Right atrium auricular region (tissue), 2 donors: ENCODE results near the gene STIM1. TPM values are rescaled to one million over a fixed set of nuclear protein-coding genes. Genes with fewer than 3 reads are reported as not detected.

ENCODE experiments used
- DNase-seq: peaks from one replicate; pipeline ENCODE4 v3.0.0-alpha.2; 2019; ENCODE audit warnings: low spot score
- H3K27ac ChIP-seq, 2 donors: fragments of 200-600 bp; sonication (generic); 1 replicate in 1 of 2; 2 replicates in 1 of 2; pipeline ENCODE4 v1.5.1; 2016 to 2019
- H3K27me3 ChIP-seq, 2 donors: fragments of 200-600 bp; sonication (generic); one replicate each; pipeline versions ENCODE4 v1.5.1 to v1.6.0; 2017 to 2019
- H3K36me3 ChIP-seq: fragments of 200-600 bp; sonication (generic); one replicate; pipeline ENCODE4 v1.5.1; 2016
- H3K4me1 ChIP-seq, 2 donors: fragments of 200-600 bp; sonication (generic); one replicate each; pipeline versions ENCODE4 v1.5.1 to v1.6.0; 2017 to 2019
- H3K4me3 ChIP-seq, 2 donors: fragments of 200-600 bp; sonication (generic); 1 replicate in 1 of 2; 2 replicates in 1 of 2; pipeline ENCODE4 v1.5.1; 2017 to 2019; ENCODE audit warnings: mild to moderate bottlenecking in 1 of 2, moderate library complexity in 1 of 2
- H3K9me3 ChIP-seq, 2 donors: fragments of 200-600 bp; sonication (generic); one replicate each; pipeline ENCODE4 v1.5.1; 2019
- CTCF ChIP-seq, 2 donors: fragments of 200-600 bp; sonication (generic); IDR thresholded peaks; one replicate each; pipeline ENCODE4 v1.5.1; 2019; ENCODE audit warnings: antibody characterized with exemption in 2 of 2
- total RNA-seq, 2 donors: library from RNA; depleted of rRNA; stranded (reverse); fragments of >200 nt; gene quantifications; one replicate each; pipeline ENCODE4 v1.1.0, GENCODE V29; 2016

The STIM1 gene
- total RNA-seq, 2 donors from 2014 or later, result 15.4 to 16.6 TPM

DNA sequence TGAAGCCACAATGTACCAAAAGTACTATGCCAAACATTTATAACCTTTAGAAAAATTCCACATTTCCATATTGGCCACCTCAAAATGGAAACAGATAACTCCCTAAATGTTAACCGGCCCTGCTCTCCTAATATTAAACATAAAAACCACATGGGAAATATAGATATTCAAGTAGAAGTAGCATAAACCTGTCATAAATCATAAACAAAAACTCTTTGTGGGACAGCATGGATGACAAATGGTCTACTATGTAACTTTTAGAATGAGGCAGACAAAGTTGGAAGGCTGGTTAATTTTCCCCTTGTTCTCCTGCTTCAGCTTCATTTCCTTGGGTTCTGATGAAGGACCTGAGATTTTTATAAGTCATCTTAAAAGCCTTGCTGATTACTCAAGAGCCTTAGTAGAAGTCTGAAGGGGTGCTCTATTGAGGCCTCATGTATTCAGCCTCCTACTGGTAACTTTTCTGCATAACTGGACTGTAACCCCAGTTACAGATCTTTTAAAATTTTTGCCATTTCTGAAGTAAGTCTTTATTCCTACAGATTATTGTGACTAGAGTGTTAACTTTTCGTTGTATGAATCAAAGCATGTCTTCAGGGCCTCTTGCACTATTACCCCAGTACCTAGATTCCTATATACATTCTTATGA is 116.4 kb downstream of the STIM1 start:
- DNase-seq, result no peak
- Histone ChIP-seq H3K9me3 (no peaks in the 10 kb centered on the region), H3K4me3 (no peak overlapping the region), H3K27ac (no peak overlapping the region), H3K36me3 (peaks cover 7% of the 10 kb centered on the region), H3K4me1 (no peaks in the 10 kb centered on the region), H3K27me3 (no peaks in the 10 kb centered on the region)
- no peak for TF ChIP-seq CTCF (IDR thresholded peaks at IDR 0.05)

DNA sequence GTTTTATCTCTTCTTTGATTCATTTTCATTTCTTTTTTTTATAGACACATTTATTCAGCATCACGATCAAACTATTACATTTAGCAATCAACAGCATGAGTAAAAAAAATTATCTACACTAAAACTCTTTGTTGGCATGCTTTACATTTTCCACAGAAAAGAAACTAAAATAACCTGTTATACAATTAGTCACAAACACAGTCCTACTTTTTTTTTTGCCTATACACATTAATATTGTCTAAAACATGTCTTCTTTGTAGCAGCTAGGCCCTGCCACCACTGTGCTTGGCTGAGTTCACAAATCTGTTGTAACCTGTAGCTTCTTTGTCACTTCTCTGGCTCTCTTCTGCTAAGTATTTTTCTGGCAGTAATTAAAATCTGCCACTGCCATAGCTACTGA is 117.0 kb downstream of the STIM1 start:
- no peak for DNase-seq
- H3K4me3 ChIP-seq, result no peak overlapping the region
- no peaks in the 10 kb centered on the region for H3K9me3 ChIP-seq
- H3K36me3 ChIP-seq, result peaks cover 7% of the 10 kb centered on the region
- TF ChIP-seq CTCF (IDR thresholded peaks at IDR 0.05), result no peak
- no peak overlapping the region for H3K27ac ChIP-seq
- H3K4me1 ChIP-seq, result no peaks in the 10 kb centered on the region
- no peaks in the 10 kb centered on the region for H3K27me3 ChIP-seq

DNA sequence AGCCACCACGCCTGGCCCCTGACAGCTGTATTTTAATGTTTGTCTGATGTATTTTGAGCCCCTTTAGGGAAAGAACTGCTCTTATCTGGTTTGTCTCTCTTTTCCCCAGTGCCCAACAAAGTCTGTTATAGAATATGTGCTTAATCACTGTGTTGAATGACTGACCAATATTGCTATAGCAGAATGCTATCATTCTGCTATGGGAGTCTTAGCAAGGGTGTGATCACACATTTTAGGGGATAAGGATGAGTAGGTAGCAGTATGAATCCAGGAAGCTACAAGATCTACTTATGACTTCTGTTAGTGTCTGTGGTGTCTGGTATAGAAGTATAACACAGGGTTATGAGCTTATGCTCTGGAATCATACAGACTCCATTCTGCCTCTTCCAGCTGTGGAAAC is 121.6 kb downstream of the STIM1 start:
- no peak for TF ChIP-seq CTCF (IDR thresholded peaks at IDR 0.05)
- Histone ChIP-seq H3K27me3 (no peaks in the 10 kb centered on the region), H3K4me3 (no peak overlapping the region), H3K27ac (no peak overlapping the region), H3K36me3 (no peaks in the 10 kb centered on the region), H3K9me3 (no peaks in the 10 kb centered on the region), H3K4me1 (no peaks in the 10 kb centered on the region)
- no peak for DNase-seq

- Histone ChIP-seq H3K36me3 (no peaks in the 10 kb centered on the region), H3K27me3 (no peaks in the 10 kb centered on the region), H3K9me3 (no peaks in the 10 kb centered on the region), H3K27ac (no peak overlapping the region), H3K4me1 (peaks cover 0 to 7% of the 10 kb centered on the region in 2 donors), H3K4me3 (no peak overlapping the region)
- DNase-seq, result no peak
- TF ChIP-seq CTCF (IDR thresholded peaks at IDR 0.05), result no peak
These were observed 125.7 kb downstream of the STIM1 start for GRCh38 chr11:3981084-3981633.

DNA sequence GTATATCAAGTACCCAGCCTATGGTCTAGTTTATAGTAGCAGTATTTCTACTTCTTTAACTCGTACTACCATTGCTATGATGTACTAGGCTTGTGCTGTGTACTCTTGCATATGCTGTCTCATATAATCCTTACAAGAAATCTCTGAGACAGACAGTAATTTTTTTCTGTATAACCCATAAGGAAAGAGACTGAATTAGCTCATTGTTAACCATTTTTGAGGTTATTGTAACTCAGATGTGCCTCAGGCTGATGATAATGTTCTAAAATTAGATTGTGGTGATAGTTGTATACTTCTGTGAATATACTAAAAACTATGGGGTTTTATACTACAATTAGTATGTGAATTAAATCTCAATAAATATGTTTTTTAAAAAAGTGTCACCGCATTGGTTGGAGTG is 127.0 kb downstream of the STIM1 start:
- DNase-seq, result no peak
- no peak overlapping the region for H3K27ac ChIP-seq
- peaks cover 0 to 7% of the 10 kb centered on the region in 2 donors for H3K4me1 ChIP-seq
- no peaks in the 10 kb centered on the region for H3K36me3 ChIP-seq
- no peak overlapping the region for H3K4me3 ChIP-seq
- no peaks in the 10 kb centered on the region for H3K9me3 ChIP-seq
- no peak for TF ChIP-seq CTCF (IDR thresholded peaks at IDR 0.05)
- no peaks in the 10 kb centered on the region for H3K27me3 ChIP-seq

DNA sequence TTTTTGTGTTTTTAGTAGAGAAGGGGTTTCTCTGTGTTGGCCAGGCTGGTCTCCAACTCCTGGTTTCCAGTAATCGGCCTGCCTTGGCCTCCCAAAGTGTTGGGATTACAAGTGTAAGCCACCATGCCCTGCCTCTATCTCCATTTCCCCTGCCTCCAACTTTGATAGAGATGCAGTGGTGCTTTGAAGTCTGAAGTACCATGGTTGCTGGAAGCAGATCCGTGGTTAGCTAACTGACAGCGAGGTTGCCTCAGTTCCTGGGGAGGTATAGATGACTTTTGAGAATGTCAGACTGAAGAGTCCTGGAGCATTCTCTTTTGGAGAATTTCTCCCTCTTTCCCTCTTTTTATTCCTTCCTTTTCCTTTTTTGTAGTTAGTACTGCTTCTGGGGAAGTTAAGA is 127.6 kb downstream of the STIM1 start:
- Histone ChIP-seq H3K4me3 (no peak overlapping the region), H3K27ac (no peak overlapping the region), H3K36me3 (no peaks in the 10 kb centered on the region), H3K4me1 (peaks cover 0 to 7% of the 10 kb centered on the region in 2 donors), H3K27me3 (no peaks in the 10 kb centered on the region), H3K9me3 (no peaks in the 10 kb centered on the region)
- TF ChIP-seq CTCF (IDR thresholded peaks at IDR 0.05), result no peak
- no peak for DNase-seq
